Measurements from ENCODE around the gene SEPTIN2.
"Not testable (repeated sequence)": the region's sequence is repeated elsewhere in the genome, so short reads cannot be mapped to it uniquely, and the experiment has no call there.

Gene SEPTIN2

DNA sequence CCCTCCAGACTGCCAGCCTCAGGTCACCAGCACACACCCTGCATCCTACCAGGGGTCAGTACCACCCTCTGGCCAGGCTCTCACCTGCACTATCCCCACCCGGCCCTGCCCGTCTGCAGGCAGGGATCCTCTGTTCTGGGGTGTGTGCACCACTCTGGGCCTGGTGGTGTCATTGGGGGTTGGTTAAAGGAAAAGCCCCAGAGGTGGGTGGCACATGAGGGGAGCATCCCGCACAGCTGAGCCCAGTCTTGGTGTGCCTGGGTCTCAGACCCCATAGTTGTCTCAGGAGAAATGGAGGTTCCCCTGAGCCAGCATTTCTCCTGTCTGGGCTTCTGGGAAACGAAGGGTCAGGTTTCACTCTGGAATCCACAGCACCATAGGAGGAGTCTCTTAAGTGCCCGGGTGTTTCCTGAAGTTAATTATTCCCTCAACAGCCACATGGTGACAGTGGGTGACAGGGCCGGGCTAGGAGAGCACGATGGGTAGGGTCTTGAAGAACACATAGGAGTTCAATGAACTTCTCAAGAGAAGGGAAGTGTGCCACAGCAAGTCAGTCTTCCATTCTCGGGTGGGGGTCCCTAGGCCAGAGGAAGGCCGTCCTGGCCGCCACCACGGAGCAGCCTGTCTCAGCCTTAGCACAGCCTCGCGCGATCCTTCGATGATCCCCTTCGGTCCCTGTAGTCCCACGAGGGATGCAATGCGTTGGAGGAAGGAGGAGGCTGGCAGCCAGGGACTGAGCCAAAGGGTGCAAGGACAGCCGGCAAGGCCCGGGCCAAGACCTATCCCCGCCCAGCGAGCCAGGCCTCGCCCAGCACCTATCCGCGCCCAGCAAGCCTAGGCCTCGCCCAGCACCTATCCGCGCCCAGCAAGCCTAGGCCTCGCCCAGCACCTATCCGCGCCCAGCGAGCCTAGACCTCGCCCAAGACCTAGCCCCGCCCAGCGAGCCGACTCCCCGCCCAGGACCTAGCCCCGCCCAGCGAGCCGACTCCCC, 39.2 kb downstream of the SEPTIN2 start:
- peak; percentile 58 for DNase-seq

DNA sequence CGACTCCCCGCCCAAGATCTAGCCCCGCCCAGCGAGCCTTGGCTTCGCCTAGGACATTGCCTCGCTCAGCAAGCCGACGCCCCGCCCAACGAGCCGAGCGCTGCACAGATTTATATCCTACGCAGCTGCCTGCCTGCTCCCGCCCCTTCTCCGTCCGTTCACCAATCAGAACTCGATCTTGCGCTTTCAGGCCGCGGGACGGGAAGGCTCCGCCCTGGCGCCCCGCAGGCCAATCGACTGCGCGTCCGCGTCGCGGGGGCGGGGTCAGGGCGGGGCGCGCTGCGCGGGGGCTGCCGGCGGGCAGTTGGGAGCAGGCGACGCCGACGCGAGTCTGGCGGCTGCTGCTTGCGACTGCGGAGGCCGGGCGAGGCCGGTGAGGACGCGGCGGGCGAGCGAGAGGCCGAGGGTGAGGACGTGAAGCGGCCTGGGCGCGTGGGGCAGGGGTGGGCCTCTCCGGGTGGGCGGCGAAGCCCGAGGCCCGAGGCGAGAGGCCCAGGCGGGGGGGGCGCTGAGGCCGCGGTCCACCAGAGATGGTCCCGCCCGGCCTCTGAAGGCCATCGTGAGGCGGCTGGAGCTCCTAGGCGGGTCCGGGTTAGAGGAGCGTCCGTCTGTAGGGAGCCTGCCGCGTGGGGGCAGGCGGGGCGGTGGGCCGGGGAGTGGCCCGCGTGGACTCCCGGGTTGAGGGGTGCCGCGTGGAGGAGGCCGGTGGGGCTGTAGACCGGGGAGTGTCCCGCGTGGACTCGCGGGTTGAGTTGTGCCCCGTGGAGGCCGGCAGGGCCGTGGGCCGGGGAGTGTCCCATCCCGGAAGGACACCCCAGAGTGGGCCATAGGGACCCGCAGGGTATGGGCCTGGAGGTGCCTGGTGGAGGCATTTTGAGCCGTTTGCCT, 40.5 kb downstream of the SEPTIN2 start, which contains the start of gene FARP2:
Gene FARP2 (plus strand): TSS at position 303 of the 888 bp plus-strand sequence. CDS start 16,823 bp downstream, outside the sequence.
- DNase-seq = peak; percentile 99

DNA sequence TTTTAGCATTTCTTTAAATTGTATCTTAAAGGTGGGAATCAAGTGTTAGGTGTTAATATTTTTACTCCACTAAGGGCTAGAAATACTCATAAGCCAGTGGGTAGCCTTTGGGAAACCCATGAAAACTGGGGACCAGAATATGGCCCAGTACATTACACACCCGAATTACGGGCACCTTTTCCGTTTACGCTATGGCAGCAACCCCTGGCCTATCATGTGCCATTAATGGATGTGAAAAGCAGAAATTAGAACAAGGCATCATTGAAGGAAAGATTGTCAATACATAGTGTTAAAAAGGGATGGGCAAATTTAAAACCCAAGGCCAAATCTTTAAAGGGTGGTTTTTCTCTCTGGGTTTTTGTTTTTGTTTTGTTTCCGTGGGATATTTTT, 41.1 kb downstream of the SEPTIN2 start:
- peak; percentile 19 for DNase-seq

DNA sequence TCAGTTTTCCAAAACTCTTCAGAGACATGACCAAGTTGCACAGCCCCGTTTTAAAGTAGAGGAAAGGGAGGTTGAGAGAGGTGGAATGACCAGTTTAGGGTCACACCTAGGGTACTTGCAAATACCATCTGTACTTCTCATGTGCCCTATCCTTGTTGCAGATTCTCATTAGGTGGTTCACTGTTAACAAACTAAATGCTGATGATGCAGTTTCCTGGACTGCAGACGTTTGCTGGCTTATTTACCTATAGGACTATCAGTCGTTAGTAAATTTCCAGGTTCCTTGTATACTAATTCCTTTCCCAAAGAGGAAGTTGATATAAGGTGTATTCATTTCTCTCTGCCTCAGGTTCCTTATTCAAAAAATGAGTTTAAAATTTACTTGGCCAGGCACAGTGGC, 41.8 kb downstream of the SEPTIN2 start:
- DNase-seq = no peak

- peak; percentile 93 for DNase-seq
These were observed 42.7 kb downstream of the SEPTIN2 start for GRCh38 chr2:241358470-241358869.

DNA sequence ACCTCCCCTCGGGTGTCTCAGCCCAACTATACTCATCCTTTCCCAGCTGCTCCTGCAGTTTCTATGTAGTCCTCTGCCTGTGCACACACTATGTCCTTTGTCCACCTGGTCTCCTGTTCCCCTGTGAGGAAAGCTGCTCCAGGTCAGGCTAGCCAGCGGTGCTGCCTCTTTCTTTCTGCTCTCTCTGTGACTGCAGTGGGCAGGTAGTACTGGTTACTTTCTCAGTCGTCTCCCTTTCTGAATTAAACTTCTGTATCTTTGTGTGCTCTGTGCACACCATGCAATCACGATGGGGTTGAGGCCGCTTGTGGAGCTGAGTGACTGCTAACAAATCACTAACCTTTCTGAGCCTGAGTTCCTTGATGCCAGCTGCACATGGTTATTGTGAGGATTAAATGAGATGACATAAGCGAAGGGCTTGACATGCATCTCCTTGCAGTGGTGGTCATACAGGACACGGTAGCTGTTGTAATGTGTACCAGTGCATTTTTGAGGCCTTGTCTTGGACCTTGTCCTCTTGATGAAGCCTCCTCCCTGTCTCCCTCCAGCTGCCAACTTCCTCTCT, 43.8 kb downstream of the SEPTIN2 start:
- DNase-seq = no peak

GRCh38 chr2:241363426-241363825, 47.7 kb downstream of the SEPTIN2 start:
- peak; percentile 22 for DNase-seq

DNA sequence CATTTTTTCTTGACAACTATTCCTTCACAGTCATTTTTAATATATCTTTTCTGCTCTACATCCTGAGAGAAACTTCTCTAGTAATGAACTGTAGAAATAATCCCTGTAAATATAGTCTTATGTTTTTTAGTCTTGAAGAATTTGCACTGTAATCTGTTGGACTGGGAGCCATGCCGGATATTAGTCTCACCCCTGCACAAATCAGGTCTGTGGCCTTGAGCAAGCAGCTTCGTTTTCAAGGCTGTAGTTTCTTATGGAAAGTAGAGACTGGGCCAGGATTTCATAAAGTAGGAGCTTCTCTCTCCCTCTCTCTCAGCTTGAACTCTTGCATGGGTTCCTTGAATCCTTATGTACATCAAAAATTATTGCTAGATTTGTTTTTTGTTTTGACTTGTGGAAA, 49.1 kb downstream of the SEPTIN2 start:
- DNase-seq = no peak

DNA sequence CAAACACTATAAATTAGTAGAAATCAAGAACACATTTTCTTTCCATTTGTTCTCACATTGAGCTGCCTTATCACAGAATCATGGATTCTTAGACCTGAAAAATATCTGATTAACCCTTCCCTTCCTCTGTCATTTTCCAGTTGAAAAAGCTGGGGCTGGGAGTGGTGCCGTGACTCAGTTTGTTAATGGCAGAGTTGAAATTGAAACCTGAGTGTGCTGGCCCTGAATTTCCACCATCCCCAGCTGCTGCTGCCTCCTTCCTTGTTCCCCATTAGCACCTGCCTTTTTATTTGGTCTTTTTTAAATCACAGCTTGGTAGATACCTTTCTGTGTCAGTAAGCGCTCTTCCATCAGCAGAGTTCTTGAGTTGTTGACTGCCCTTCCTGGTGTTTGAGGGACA, 51.0 kb downstream of the SEPTIN2 start:
- no peak for DNase-seq

DNA sequence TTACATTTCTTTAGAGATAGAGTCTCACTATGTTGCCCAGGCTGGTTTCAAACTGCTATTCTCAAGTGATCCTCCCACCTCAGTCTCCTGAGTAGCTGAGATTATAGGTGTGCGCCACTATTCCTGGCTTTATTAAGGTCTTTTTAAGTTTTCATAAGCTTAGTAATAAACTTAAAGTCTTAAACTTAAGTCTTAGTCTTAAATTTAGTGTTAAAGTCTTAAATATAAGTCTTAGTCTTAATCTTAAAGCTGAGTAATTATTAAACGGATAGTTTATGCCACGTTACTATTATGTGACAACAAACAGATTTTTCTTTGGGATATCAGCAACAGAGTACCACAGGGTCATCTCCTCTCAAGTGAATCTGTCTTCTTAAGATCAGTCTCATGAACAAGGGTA, 52.9 kb downstream of the SEPTIN2 start:
- DNase-seq = no peak

DNA sequence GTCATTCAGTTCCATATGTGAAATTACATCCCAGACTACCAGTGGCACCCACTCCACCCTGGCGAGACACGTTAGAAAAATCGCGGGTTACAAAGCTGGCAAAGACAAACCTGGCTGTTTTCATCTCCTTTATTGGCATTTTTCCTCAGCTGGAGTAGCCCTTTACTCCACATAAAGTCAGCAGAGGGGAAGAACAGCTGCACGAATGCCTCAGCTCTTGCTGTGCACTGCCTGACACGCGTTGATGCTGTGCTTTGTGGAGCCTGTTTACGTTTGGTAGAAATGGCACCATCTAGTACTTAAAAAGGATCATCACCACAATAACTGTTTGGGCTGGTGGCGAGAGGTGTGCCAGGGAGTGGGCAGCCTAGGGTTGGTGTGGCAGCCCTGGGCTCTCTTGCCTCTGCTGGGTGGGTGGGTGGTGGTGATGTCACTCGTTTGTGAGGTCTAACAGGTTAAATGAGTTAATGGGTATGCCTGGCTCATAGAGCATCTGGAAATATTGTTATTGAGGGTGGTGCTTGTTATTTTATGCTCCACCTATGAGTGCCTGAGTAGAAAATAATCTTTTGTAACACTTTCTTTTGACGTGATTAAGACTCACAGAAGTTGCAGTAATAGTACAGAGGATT, 56.8 kb downstream of the SEPTIN2 start:
- no peak for DNase-seq

- DNase-seq = no peak
These were observed 57.7 kb downstream of the SEPTIN2 start for GRCh38 chr2:241373446-241373845.

DNA sequence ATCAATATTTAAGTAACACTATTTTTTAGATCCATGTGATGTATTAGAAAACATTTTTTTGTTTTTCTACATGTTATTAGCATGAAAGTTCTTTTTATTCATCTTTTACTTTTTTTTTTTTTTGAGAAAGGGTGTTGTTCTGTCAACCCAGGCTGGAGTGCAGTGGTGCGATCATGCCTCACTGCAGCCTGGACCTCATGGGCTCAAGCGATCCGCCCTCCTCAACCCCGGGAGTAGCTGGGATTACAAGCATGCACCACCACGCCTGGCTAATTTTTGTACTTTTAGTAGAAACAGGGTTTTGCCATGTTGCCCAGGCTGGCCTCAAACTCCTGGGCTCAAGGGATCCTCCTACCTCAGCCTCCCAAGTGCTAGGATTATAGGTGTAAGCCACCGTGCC, 58.2 kb downstream of the SEPTIN2 start:
- DNase-seq = not testable (repeated sequence)

DNA sequence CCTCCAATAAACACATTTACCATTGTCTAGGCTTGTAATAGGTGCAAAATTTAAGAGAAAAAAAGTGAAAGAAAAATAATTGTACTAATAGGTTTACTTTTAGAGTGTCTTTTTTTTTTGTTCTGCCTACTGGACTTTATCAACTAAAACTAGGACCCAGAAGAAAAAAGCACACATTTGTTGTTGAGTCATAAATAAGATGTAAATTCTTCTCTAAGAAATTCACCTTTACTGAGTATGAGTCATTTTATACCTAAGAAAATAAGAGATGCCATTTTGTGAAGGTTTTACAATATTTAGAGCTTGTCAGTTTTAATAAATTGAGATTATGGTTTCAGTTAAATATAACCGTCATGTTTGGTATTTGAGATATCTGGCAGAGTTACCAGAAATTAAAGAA, 59.6 kb downstream of the SEPTIN2 start:
- no peak for DNase-seq

- no peak for DNase-seq
These were observed 61.1 kb downstream of the SEPTIN2 start for GRCh38 chr2:241376808-241377207.

DNA sequence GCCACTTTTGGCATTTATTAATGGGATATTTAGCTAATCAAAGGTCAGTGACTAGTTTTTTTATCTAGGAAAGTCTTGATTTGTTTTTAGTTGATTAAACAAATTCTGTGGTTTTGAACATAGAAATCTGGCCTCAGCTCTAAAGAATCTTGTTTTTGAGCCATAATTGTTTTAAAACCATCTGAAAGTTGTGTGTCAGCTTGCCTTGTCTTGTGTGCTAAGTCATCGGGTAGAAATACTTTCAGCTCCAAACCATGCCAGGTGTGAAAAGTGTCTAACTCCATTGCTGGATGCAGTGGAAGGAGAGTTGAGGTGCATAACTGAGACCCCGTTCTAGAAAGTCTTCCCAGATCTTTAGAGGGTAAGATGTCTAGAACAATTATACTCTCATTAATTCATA, 63.1 kb downstream of the SEPTIN2 start:
- no peak for DNase-seq

GRCh38 chr2:241379481-241380480, 64.1 kb downstream of the SEPTIN2 start:
- DNase-seq = no peak

- no peak for DNase-seq
These were observed 66.1 kb downstream of the SEPTIN2 start for GRCh38 chr2:241381872-241382271.

DNA sequence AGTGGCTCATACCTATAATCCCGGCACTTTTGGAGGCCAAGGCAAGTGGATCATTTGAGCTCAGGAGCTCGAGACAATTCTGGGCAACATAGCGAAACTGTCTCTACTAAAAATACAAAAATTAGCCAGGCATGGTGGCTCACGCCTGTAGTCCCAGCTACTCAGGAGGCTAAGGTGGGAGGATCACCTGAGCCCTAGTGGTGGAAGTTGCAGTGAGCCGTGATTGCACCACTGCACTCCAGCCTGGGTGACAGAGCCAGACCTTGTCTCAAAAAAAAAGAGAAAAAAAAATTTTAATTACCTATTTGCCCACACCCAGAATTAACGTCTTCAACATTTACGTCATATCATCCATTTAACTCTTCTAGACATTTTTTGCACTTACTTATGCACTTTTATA, 69.7 kb downstream of the SEPTIN2 start:
- not testable (repeated sequence) for DNase-seq

DNA sequence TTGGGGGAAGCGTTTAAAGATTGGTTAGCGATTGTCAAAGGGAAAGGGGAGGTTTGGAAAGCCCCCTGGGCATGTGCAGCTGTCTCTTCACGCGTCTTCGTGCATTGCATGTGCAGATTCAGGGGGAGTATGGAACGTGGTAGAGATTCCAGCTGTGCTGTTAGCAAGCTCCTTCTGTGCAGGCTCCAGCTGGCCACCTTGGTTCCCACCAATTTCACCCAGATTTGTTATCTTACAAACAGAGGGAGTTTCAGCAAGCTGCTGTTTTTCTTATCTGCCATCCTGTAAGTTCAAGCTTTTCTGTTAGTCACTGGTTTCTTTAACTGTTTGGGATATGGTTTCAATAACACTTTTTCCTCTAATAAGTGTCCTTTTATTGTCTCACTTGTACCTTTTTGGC, 70.8 kb downstream of the SEPTIN2 start:
- DNase-seq = no peak

GRCh38 chr2:241389697-241390096, 74.0 kb downstream of the SEPTIN2 start:
- no peak for DNase-seq
